Mesothelial cell of epicardium (in vitro differentiated cells): ENCODE measurements around the gene HOXD11. TPM values are rescaled to one million over a fixed set of nuclear protein-coding genes. Genes with fewer than 3 reads are reported as not detected.
A peak's percentile ranks its signal among the peaks of the same experiment; 100 is the strongest.

Source experiments
- DNase-seq, 2 experiments: peaks; one replicate each; pipeline ENCODE4 v3.0.0; 2021; ENCODE audit warnings: low spot score in 2 of 2; ENCODE audit not compliant: unreplicated experiment in 2 of 2
- H3K27ac Mint-ChIP-seq: 2 replicates; pipeline ENCODE4 v1.8.0; 2021; ENCODE audit warnings: mixed read lengths
- H3K27me3 Mint-ChIP-seq: 2 replicates; pipeline ENCODE4 v1.8.0; 2021; ENCODE audit warnings: low read depth, mixed read lengths
- H3K36me3 Mint-ChIP-seq: 2 replicates; pipeline ENCODE4 v1.8.0; 2021; ENCODE audit warnings: mixed read lengths
- H3K4me1 Mint-ChIP-seq: 2 replicates; pipeline ENCODE4 v1.8.0; 2021; ENCODE audit warnings: mixed read lengths
- H3K4me3 Mint-ChIP-seq: 2 replicates; pipeline ENCODE4 v1.8.0; 2021; ENCODE audit warnings: mild to moderate bottlenecking, moderate library complexity, mixed read lengths
- H3K9me3 Mint-ChIP-seq: 2 replicates; pipeline ENCODE4 v1.8.0; 2021; ENCODE audit warnings: mixed read lengths
- total RNA-seq: library from RNA; stranded (reverse); gene quantifications from 3 replicates; pipeline ENCODE4 v1.2.1, GENCODE V29; 2021
- TF ChIP-seq, protein P1 (sequence below): fragments of 200-600 bp; sonication (generic); IDR thresholded peaks from one replicate; pipeline ENCODE4 v1.5.0; 2021; ENCODE audit warnings: antibody characterized with exemption; ENCODE audit not compliant: unreplicated experiment

Gene HOXD11
- total RNA-seq, 1 donor from 2014 or later = 3.0 TPM

DNA sequence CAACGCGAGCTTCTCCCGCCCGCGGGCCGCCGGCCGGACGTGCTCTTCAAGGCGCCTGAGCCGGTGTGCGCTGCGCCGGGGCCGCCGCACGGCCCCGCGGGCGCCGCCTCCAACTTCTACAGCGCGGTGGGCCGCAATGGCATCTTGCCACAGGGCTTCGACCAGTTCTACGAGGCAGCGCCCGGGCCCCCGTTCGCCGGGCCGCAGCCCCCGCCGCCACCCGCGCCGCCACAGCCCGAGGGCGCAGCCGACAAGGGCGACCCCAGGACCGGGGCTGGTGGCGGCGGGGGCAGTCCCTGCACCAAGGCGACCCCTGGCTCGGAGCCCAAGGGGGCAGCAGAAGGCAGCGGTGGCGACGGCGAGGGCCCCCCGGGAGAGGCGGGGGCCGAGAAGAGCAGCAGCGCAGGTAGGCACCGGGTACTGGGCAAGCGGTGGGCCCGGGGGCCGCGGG, 676 bp downstream of the HOXD11 start:
- peaks cover 90% of the 10 kb centered on the region for H3K27me3 Mint-ChIP-seq
- no peak overlapping the region for H3K4me3 Mint-ChIP-seq
- H3K9me3 Mint-ChIP-seq = no peaks in the 10 kb centered on the region
- peaks cover 21% of the 10 kb centered on the region for H3K4me1 Mint-ChIP-seq
- TF ChIP-seq, protein P1, sequence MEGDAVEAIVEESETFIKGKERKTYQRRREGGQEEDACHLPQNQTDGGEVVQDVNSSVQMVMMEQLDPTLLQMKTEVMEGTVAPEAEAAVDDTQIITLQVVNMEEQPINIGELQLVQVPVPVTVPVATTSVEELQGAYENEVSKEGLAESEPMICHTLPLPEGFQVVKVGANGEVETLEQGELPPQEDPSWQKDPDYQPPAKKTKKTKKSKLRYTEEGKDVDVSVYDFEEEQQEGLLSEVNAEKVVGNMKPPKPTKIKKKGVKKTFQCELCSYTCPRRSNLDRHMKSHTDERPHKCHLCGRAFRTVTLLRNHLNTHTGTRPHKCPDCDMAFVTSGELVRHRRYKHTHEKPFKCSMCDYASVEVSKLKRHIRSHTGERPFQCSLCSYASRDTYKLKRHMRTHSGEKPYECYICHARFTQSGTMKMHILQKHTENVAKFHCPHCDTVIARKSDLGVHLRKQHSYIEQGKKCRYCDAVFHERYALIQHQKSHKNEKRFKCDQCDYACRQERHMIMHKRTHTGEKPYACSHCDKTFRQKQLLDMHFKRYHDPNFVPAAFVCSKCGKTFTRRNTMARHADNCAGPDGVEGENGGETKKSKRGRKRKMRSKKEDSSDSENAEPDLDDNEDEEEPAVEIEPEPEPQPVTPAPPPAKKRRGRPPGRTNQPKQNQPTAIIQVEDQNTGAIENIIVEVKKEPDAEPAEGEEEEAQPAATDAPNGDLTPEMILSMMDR = no peak
- no peaks in the 10 kb centered on the region for H3K36me3 Mint-ChIP-seq
- no peak for DNase-seq
- H3K27ac Mint-ChIP-seq = no peak overlapping the region

DNA sequence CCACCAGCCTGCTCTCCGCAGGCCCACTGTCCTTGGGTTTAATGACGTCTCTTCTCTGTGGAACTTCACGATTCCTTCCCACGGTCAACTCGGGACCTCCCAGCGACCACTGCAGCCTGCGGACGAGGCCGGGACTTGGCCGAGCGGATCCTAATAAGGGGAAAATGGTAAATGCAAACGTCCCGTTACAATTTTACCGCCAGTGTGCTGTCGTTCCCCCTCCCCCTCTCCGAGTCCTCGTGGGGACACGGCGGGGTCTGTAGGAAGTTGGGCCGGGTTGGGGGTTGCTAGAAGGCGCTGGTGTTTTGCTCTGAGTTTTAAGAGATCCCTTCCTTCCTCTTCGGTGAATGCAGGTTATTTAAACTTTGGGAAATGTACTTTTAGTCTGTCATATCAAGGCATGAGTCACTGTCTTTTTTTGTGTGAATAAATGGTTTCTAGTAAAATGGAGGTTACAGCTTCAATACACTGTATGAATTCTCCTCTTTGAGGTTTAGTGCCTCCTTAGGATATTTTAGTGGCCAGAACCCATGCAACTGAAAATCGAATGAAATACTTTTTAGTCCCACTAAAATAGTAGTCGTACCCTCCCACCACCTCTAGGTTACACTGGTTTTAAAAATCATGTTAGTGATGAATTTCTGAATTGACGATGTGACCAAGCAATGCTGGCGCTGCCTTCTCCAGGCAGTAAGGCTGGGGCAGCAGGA, 2.3 kb downstream of the HOXD11 start:
- no peaks in the 10 kb centered on the region for H3K36me3 Mint-ChIP-seq
- H3K27me3 Mint-ChIP-seq = peaks cover 90% of the 10 kb centered on the region
- H3K9me3 Mint-ChIP-seq = no peaks in the 10 kb centered on the region
- TF ChIP-seq, protein P1 = no peak
- H3K27ac Mint-ChIP-seq = no peak overlapping the region
- H3K4me1 Mint-ChIP-seq = peaks cover 17% of the 10 kb centered on the region
- H3K4me3 Mint-ChIP-seq = peak overlapping the region; percentile 25
- DNase-seq = no peak

DNA sequence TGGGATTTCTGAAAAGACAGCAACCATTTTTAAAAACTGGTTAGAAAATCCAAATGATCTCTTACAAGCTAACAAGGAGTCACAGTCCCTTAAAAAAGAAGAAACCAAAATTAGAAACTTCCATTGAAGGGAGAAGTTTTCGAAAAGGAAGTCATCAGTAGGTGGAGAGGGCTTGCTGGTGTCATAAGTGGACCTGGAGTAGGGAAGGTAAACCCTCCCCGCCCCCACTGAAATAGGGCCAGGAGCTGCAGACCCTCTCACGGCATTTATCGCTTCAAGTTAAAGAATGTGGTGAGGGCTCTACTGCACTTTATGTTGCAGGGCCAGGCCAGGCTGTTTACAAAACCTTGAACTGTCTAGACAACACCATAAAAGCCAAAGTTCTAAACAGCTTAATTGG, 2.9 kb downstream of the HOXD11 start:
- no peak overlapping the region for H3K27ac Mint-ChIP-seq
- H3K36me3 Mint-ChIP-seq = no peaks in the 10 kb centered on the region
- H3K27me3 Mint-ChIP-seq = peaks cover 90% of the 10 kb centered on the region
- TF ChIP-seq, protein P1 = peak; percentile 35
- H3K9me3 Mint-ChIP-seq = no peaks in the 10 kb centered on the region
- no peak for DNase-seq
- H3K4me1 Mint-ChIP-seq = peaks cover 12% of the 10 kb centered on the region
- no peak overlapping the region for H3K4me3 Mint-ChIP-seq

DNA sequence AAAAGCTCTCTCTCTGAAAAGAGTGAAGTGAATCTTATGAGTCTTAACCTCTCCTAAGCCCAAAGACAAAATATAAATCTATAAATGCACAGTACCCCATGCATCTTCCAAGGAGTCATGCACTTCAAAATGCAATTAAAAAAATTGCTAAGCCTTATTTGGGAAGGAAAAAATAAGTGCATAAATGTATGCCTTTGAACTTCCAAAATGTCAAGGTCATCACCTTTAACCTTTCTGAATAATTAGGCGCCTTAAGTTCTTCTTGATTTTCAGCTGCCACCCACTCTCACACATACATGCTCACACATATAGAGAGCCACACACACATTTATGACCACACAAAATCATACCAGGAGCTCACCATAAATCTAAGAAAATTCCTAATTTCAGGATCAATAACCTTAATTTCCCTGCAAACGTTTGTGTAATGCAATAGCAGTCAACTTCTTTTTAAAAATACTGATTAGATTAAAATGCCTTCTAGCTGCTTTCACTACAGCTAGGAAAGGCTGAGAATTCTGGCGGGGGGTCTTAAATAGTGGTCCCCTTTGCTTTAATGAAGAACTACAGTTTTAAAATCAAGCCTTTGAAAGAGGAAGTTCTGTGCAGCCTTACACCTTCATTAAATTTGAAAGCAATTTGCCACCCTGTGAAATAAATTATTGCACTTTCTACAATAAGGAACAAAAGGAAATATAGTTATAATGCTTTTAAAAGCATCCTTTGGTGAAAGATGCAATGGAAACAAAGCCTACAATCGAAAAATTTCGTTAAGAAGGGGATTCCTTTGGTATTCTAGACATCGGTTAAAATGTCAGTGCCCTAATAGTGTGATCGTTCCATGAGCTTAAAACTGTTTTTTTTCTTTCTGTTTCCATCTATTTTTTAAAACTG, 3.6 kb downstream of the HOXD11 start:
- TF ChIP-seq, protein P1 = no peak
- Mint-ChIP-seq H3K4me3 (no peak overlapping the region), H3K36me3 (no peaks in the 10 kb centered on the region), H3K27me3 (peaks cover 90% of the 10 kb centered on the region), H3K9me3 (no peaks in the 10 kb centered on the region), H3K27ac (no peak overlapping the region), H3K4me1 (peaks cover 10% of the 10 kb centered on the region)
- no peak for DNase-seq

DNA sequence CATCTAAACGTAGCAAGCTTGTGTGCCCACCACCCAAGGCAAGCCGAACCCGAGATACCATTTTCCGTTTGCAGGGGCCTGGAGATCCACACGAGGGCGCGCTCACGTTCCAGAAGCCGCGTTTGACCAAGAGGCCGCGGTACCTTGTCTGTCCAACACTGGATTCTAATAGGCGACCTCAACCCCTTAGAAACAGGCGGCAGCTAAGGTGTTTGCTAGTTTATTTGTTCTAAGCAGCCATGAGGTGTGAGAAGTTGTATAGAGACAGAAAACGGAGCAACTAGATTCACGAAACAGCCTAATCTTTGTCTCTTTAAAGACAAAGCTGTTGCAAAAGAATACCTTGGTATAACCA, 4.2 kb downstream of the HOXD11 start:
- peaks cover 90% of the 10 kb centered on the region for H3K27me3 Mint-ChIP-seq
- TF ChIP-seq, protein P1 = peak; percentile 45
- no peak overlapping the region for H3K27ac Mint-ChIP-seq
- no peaks in the 10 kb centered on the region for H3K9me3 Mint-ChIP-seq
- peaks cover 8% of the 10 kb centered on the region for H3K4me1 Mint-ChIP-seq
- no peak for DNase-seq
- no peaks in the 10 kb centered on the region for H3K36me3 Mint-ChIP-seq
- H3K4me3 Mint-ChIP-seq = no peak overlapping the region
